GM12878 (cell line): Measurements from ENCODE around the gene GNB5. TPM values are rescaled to one million over a fixed set of nuclear protein-coding genes. Genes with fewer than 3 reads are reported as not detected.

Source experiments
- ATAC-seq: fragments of 200-7000 bp; cut with Tn5 transposase; 3 replicates; pipeline ENCODE4 v1.9.1; 2020; ENCODE audit warnings: mild to moderate bottlenecking, moderate library complexity
- BruUV-seq: library from RNA; stranded (reverse); fragments of 400-500 nt; replicated peaks from 2 replicates; lab custom pipeline; 2021; lab: Mats Ljungman, UMichigan
- CTCF ChIA-PET: fragments of 300-600 bp; sonication (Branson Sonifier 250); formaldehyde crosslinking; extraction: SDS; loops from one replicate; lab custom pipeline; 2021; ENCODE audit warnings: inconsistent platforms; lab: Yijun Ruan, JAX
- POLR2A ChIA-PET: fragments of 350-600 bp; formaldehyde crosslinking; extraction: SDS; loops from one replicate; lab custom pipeline; 2021; ENCODE audit warnings: inconsistent platforms; lab: Charles Lee
- RAD21 ChIA-PET: fragments of 300-600 bp; sonication (Branson Sonifier 250); formaldehyde crosslinking; loops from one replicate; lab custom pipeline; 2023; ENCODE audit warnings: antibody characterized with exemption; ENCODE audit not compliant: unreplicated experiment; lab: Charles Lee
- SMC1A ChIA-PET: fragments of 300-600 bp; sonication (Branson Sonifier 250); formaldehyde crosslinking; loops from one replicate; lab custom pipeline; 2023; ENCODE audit not compliant: unreplicated experiment, uncharacterized antibody; lab: Charles Lee
- DNase-seq: peaks from one replicate; pipeline ENCODE4 v3.0.0-alpha.2; 2011; ENCODE audit warnings: low read depth, low spot score
- FAIRE-seq: peaks from 3 replicates; lab custom pipeline; 2011; peaks lifted over from hg19 to GRCh38; lab: Jason Lieb, UNC
- H2AFZ ChIP-seq: 2 replicates; pipeline ENCODE4 v1.6.0; 2011; ENCODE audit warnings: low read depth, low read length, control low read depth; ENCODE audit not compliant: control insufficient read depth
- H3K27ac ChIP-seq: 2 replicates; pipeline ENCODE4 v1.5.1; 2011; ENCODE audit warnings: control low read depth; ENCODE audit not compliant: control insufficient read depth, insufficient read depth
- H3K27me3 ChIP-seq, 2 experiments: replicated peaks in 1 of 2; 2 replicates each; pipeline versions ENCODE4 v1.6.0 to v1.6.1; 2011; ENCODE audit warnings: low read length in 1 of 2; ENCODE audit not compliant: control insufficient read depth in 2 of 2, insufficient read depth in 2 of 2
- H3K36me3 ChIP-seq, 2 experiments: 2 replicates each; pipeline ENCODE4 v1.5.1; 2011; ENCODE audit warnings: low read length in 1 of 2; ENCODE audit not compliant: control insufficient read depth in 2 of 2, insufficient read depth in 2 of 2
- H3K4me1 ChIP-seq: 2 replicates; pipeline ENCODE4 v1.6.1; 2011; ENCODE audit warnings: mild to moderate bottlenecking, low read length, moderate library complexity, mixed read lengths; ENCODE audit not compliant: control insufficient read depth, insufficient read depth
- H3K4me2 ChIP-seq: 2 replicates; pipeline ENCODE4 v1.6.0; 2011; ENCODE audit warnings: control low read depth; ENCODE audit not compliant: control insufficient read depth, insufficient read depth
- H3K4me3 ChIP-seq: fragments of 200-600 bp; sonication (generic); 2 replicates; pipeline ENCODE4 v1.5.1; 2016
- H3K79me2 ChIP-seq: 2 replicates; pipeline ENCODE4 v1.6.0; 2011; ENCODE audit warnings: low read length; ENCODE audit not compliant: control insufficient read depth, insufficient read depth
- H3K9ac ChIP-seq: 2 replicates; pipeline ENCODE4 v1.8.0; 2011; ENCODE audit warnings: low read length, control low read depth, mixed read lengths; ENCODE audit not compliant: control insufficient read depth, insufficient read depth
- H3K9me3 ChIP-seq: replicated peaks from 3 replicates; pipeline ENCODE4 v1.5.1; 2011; ENCODE audit warnings: mild to moderate bottlenecking, low read length; ENCODE audit not compliant: control insufficient read depth, insufficient read depth
- H4K20me1 ChIP-seq: 2 replicates; pipeline ENCODE4 v1.6.0; 2011; ENCODE audit not compliant: control insufficient read depth, insufficient read depth
- BACH1 ChIP-seq: fragments of 450-650 bp; IDR thresholded peaks from 2 replicates; pipeline ENCODE4 v1.6.1; 2017; ENCODE audit warnings: mild to moderate bottlenecking, borderline replicate concordance
- BCL11A ChIP-seq: IDR thresholded peaks from 2 replicates; pipeline ENCODE4 v1.6.1; 2011; ENCODE audit warnings: low read depth, low read length
- HCFC1 ChIP-seq: fragments of 150-350 bp; IDR thresholded peaks from 2 replicates; pipeline ENCODE4 v1.6.1; 2014; ENCODE audit warnings: low read length
- IKZF1 ChIP-seq: fragments of 450-650 bp; conservative IDR thresholded peaks from 2 replicates; pipeline ENCODE4 v1.6.1; 2017; ENCODE audit warnings: antibody characterized with exemption, mild to moderate bottlenecking
- JUNB ChIP-seq: IDR thresholded peaks from 2 replicates; pipeline ENCODE4 v1.6.1; 2016; ENCODE audit warnings: antibody characterized with exemption, mild to moderate bottlenecking
- KLF5 ChIP-seq: fragments of 450-650 bp; IDR thresholded peaks from 2 replicates; pipeline ENCODE4 v1.6.1; 2014; ENCODE audit warnings: mild to moderate bottlenecking; ENCODE audit not compliant: partially characterized antibody
- MTA3 ChIP-seq: IDR thresholded peaks from 2 replicates; pipeline ENCODE4 v1.6.1; 2012; ENCODE audit warnings: low read length, inconsistent platforms, borderline replicate concordance
- NFYA ChIP-seq: IDR thresholded peaks from 2 replicates; pipeline ENCODE4 v1.6.1; 2011; ENCODE audit warnings: low read depth, mild to moderate bottlenecking, low read length, improper control_type of control experiment, borderline replicate concordance
- POLR2AphosphoS5 ChIP-seq: IDR thresholded peaks from 2 replicates; pipeline ENCODE4 v1.6.1; 2011; ENCODE audit warnings: mild to moderate bottlenecking, low read length, inconsistent platforms
- SP1 ChIP-seq: IDR thresholded peaks from one replicate; pipeline ENCODE4 v1.6.1; 2011; ENCODE audit warnings: low read depth, low read length
- SPI1 ChIP-seq: IDR thresholded peaks from 2 replicates; pipeline ENCODE4 v1.6.1; 2011; ENCODE audit warnings: low read depth, mild to moderate bottlenecking, low read length, moderate library complexity, borderline replicate concordance; ENCODE audit not compliant: insufficient read depth
- SREBF2 ChIP-seq: IDR thresholded peaks from 2 replicates; pipeline ENCODE4 v1.6.1; 2012; ENCODE audit warnings: mild to moderate bottlenecking, low read length
- TCF12 ChIP-seq: IDR thresholded peaks from 2 replicates; pipeline ENCODE4 v1.6.1; 2011; ENCODE audit warnings: low read depth, mild to moderate bottlenecking, low read length
- ZNF217 ChIP-seq: fragments of 450-650 bp; IDR thresholded peaks from 2 replicates; pipeline ENCODE4 v1.6.1; 2017; ENCODE audit warnings: antibody characterized with exemption, mild to moderate bottlenecking
- WGBS: methylation state at CpG from one replicate; pipeline ENCODE4 v1.1.6; 2016; ENCODE audit warnings: low lambda C conversion rate; ENCODE audit not compliant: insufficient replicate concordance, insufficient coverage; ENCODE audit errors: missing lambda C conversion rate; 5-methylcytosine and 5-hydroxymethylcytosine counted together
- in situ Hi-C: fragments of 300-500 bp; cut with MboI; formaldehyde crosslinking; loops from 9 replicates; pipeline ENCODE4 v1.14.3; 2018; ENCODE audit warnings: mixed read lengths
- intact Hi-C: fragments of 100-400 bp; cut with micrococcal nuclease; formaldehyde crosslinking; loops from one replicate; pipeline ENCODE4 v1.14.2; 2022; ENCODE audit not compliant: unreplicated experiment
- polyA plus RNA-seq, 11 experiments: library from polyadenylated mRNA; depleted of rRNA in 4 of 11; unstranded in 6 of 11; stranded (reverse) in 5 of 11; fragments of >200 nt; fragmentation: Nextera tagmentation in 4 of 11; fragmentation: Illumina TruSeq in 1 of 11; extraction: Ambion mirVana in 4 of 11; extraction: Trizol in 1 of 11; gene quantifications; 1 replicate in 1 of 11; 2 replicates in 10 of 11; pipeline versions ENCODE4 v1.2.1 to v1.2.3, GENCODE V29; 2011 to 2016; ENCODE audit warnings: inconsistent platforms in 2 of 11, missing spikeins in 2 of 11, low read depth in 1 of 11
- total RNA-seq, 4 experiments: library from RNA; depleted of rRNA in 3 of 4; stranded (reverse); fragments of >200 nt in 3 of 4; fragmentation: Illumina TruSeq in 1 of 4; extraction: Trizol in 1 of 4; gene quantifications; 2 replicates each; pipeline versions ENCODE4 v1.2.1 to v1.2.3, GENCODE V29; 2013 to 2021
- TF ChIP-seq, protein P1 (sequence below): fragments of 450-650 bp; IDR thresholded peaks from 2 replicates; pipeline ENCODE4 v1.6.1; 2016; ENCODE audit warnings: mild to moderate bottlenecking, moderate library complexity, borderline replicate concordance
- TF ChIP-seq, protein P2 (sequence below): fragments of 450-650 bp; IDR thresholded peaks from 2 replicates; pipeline ENCODE4 v1.6.1; 2017; ENCODE audit warnings: mild to moderate bottlenecking, moderate library complexity

The GNB5 gene
- total and polyA plus RNA-seq, 10 of the 15 experiments (the other 5 are each of a cell fraction or from before 2014, with no cell fraction given) = 2.4 to 25.9 (median 15.2) TPM

DNA sequence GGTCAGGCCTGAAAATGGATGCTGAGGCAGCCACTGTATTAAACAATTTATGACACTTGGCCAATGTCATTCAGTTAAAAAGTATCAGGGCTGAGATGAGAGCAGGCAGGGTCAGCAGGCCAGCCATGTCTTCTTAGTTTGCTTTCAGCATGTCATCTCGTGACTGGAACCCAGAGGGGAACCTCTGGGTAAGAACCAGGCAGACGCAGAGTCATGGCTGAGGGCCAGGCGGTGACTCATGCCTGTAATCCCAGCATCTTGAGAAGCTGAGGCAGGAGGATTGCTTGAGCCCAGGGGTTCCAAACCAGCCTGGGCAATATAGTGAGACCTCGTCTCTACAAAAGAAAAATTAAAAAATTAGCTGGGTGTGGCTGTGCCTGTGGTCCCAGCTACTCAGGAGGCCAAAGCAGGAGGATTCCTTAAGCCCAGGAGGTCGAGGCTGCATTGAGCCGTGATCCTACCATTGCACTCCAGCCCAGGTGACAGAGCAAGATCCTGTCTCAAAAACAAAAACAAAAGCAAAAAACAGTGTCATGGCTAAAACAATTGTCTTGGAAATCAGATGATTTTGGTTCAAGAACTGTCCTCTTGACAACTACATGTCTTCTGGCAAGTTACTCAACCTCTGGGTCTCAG is 90.3 kb downstream of the GNB5 start:
- intact Hi-C loops (loop anchor here (1.0 to 10.0 kb wide), 2 partner anchors 8 to 366 kb away; partner anchors contain the start of gene LYSMD2), in situ Hi-C loops (no loop called here)
- no peak for ATAC-seq
- Histone ChIP-seq H3K27me3 (no peaks in the 10 kb centered on the region), H3K9me3 (no peaks in the 10 kb centered on the region), H2AFZ (peak overlapping the region; percentile 30; the same call in 1 of the 2 replicates), H3K27ac (no peak overlapping the region), H3K79me2 (peaks cover 15% of the 10 kb centered on the region), H3K4me3 (no peak overlapping the region), H3K4me2 (no peak overlapping the region), H3K4me1 (peaks cover 13% of the 10 kb centered on the region), H3K36me3 (no peaks in the 10 kb centered on the region), H4K20me1 (no peaks in the 10 kb centered on the region), H3K9ac (no peak overlapping the region)
- ChIA-PET POLR2A (interaction anchor here (0.8 to 8.1 kb wide), 10 partner anchors 8 to 94 kb away, joined by 3 to 151 read pairs (median 5); partner anchors contain the start of gene BCL2L10), CTCF (interaction anchor here (2.9 to 17.4 kb wide), 3 partner anchors 9 to 38 kb away, joined by 15 to 251 read pairs (median 75); no protein-coding TSS in a partner anchor), SMC1A (interaction anchor here (1.0 to 12.5 kb wide), 9 partner anchors 9 to 93 kb away, joined by 3 to 272 read pairs (median 24); partner anchors contain the start of gene BCL2L10), RAD21 (interaction anchor here (1.0 to 8.6 kb wide), 5 partner anchors 12 to 94 kb away, joined by 4 to 170 read pairs (median 45); partner anchors contain the start of gene BCL2L10)
- DNase-seq = peak; percentile 69
- WGBS = 55% methylated on average over 6 of the region's 6 CpGs
- TSS peak; percentile 78 for BruUV-seq
- FAIRE-seq = peak; percentile 18
- TF ChIP-seq KLF5 (no peak), SP1 (peak; percentile 25), SREBF2 (no peak), IKZF1 (0 out of 2 replicates have a peak, but pooled peaks have one; percentile 44), JUNB (peak; percentile 67), MTA3 (no peak), BCL11A (0 out of 2 replicates have a peak, but pooled peaks have one; percentile 48), BACH1 (peak; percentile 49; the same call in 1 of the 2 replicates), HCFC1 (no peak), SPI1 (0 out of 2 replicates have a peak, but pooled peaks have one; percentile 0), TCF12 (0 out of 2 replicates have a peak, but pooled peaks have one; percentile 16), POLR2AphosphoS5 (no peak), NFYA (no peak), ZNF217 (0 out of 2 replicates have a peak, but pooled peaks have one; percentile 57)
- TF ChIP-seq, protein P1, sequence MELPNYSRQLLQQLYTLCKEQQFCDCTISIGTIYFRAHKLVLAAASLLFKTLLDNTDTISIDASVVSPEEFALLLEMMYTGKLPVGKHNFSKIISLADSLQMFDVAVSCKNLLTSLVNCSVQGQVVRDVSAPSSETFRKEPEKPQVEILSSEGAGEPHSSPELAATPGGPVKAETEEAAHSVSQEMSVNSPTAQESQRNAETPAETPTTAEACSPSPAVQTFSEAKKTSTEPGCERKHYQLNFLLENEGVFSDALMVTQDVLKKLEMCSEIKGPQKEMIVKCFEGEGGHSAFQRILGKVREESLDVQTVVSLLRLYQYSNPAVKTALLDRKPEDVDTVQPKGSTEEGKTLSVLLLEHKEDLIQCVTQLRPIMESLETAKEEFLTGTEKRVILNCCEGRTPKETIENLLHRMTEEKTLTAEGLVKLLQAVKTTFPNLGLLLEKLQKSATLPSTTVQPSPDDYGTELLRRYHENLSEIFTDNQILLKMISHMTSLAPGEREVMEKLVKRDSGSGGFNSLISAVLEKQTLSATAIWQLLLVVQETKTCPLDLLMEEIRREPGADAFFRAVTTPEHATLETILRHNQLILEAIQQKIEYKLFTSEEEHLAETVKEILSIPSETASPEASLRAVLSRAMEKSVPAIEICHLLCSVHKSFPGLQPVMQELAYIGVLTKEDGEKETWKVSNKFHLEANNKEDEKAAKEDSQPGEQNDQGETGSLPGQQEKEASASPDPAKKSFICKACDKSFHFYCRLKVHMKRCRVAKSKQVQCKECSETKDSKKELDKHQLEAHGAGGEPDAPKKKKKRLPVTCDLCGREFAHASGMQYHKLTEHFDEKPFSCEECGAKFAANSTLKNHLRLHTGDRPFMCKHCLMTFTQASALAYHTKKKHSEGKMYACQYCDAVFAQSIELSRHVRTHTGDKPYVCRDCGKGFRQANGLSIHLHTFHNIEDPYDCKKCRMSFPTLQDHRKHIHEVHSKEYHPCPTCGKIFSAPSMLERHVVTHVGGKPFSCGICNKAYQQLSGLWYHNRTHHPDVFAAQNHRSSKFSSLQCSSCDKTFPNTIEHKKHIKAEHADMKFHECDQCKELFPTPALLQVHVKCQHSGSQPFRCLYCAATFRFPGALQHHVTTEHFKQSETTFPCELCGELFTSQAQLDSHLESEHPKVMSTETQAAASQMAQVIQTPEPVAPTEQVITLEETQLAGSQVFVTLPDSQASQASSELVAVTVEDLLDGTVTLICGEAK = peak; percentile 21; the same call in 1 of the 2 replicates
- TF ChIP-seq, protein P2, sequence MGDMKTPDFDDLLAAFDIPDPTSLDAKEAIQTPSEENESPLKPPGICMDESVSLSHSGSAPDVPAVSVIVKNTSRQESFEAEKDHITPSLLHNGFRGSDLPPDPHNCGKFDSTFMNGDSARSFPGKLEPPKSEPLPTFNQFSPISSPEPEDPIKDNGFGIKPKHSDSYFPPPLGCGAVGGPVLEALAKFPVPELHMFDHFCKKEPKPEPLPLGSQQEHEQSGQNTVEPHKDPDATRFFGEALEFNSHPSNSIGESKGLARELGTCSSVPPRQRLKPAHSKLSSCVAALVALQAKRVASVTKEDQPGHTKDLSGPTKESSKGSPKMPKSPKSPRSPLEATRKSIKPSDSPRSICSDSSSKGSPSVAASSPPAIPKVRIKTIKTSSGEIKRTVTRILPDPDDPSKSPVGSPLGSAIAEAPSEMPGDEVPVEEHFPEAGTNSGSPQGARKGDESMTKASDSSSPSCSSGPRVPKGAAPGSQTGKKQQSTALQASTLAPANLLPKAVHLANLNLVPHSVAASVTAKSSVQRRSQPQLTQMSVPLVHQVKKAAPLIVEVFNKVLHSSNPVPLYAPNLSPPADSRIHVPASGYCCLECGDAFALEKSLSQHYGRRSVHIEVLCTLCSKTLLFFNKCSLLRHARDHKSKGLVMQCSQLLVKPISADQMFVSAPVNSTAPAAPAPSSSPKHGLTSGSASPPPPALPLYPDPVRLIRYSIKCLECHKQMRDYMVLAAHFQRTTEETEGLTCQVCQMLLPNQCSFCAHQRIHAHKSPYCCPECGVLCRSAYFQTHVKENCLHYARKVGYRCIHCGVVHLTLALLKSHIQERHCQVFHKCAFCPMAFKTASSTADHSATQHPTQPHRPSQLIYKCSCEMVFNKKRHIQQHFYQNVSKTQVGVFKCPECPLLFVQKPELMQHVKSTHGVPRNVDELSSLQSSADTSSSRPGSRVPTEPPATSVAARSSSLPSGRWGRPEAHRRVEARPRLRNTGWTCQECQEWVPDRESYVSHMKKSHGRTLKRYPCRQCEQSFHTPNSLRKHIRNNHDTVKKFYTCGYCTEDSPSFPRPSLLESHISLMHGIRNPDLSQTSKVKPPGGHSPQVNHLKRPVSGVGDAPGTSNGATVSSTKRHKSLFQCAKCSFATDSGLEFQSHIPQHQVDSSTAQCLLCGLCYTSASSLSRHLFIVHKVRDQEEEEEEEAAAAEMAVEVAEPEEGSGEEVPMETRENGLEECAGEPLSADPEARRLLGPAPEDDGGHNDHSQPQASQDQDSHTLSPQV = peak; percentile 82; the same call in 1 of the 2 replicates
